Ovary (tissue), 9 donors: ENCODE data around the gene SMIM13. TPM values are rescaled to one million over a fixed set of nuclear protein-coding genes. Genes with fewer than 3 reads are reported as not detected.

Experiments
- DNase-seq, 5 donors: peaks; one replicate each; pipeline ENCODE4 v3.0.0-alpha.2; 2019 to 2020
- H3K27ac ChIP-seq, 2 donors: fragments of 200-600 bp; one replicate each; pipeline versions ENCODE4 v1.5.1 to v1.8.0; 2019 to 2022
- H3K27me3 ChIP-seq: fragments of 200-600 bp; one replicate; pipeline ENCODE4 v1.8.0; 2022
- H3K36me3 ChIP-seq: fragments of 200-600 bp; sonication (generic); one replicate; pipeline ENCODE4 v1.5.1; 2019
- H3K4me1 ChIP-seq: one replicate; pipeline ENCODE4 v1.8.1; 2013; ENCODE audit warnings: mild to moderate bottlenecking, moderate library complexity; ENCODE audit not compliant: insufficient read depth
- H3K4me3 ChIP-seq: fragments of 200-600 bp; sonication (generic); one replicate; pipeline ENCODE4 v1.5.1; 2017
- H3K9me3 ChIP-seq, 2 donors: fragments of 200-600 bp in 1 of 2; sonication (generic) in 1 of 2; one replicate each; pipeline versions ENCODE4 v1.5.1 to v1.8.1; 2013 to 2019; ENCODE audit warnings: mild to moderate bottlenecking in 1 of 2, moderate library complexity in 1 of 2
- EP300 ChIP-seq: sonication (generic); formaldehyde crosslinking; IDR thresholded peaks from one replicate; pipeline ENCODE4 v1.6.1; 2017; ENCODE audit warnings: antibody characterized with exemption
- POLR2A ChIP-seq: fragments of 450-650 bp; IDR thresholded peaks from one replicate; pipeline ENCODE4 v1.6.1; 2017; ENCODE audit warnings: antibody characterized with exemption, mild to moderate bottlenecking, moderate library complexity
- WGBS, 3 donors: extraction: QIAGEN DNeasy Blood & Tissue Kit in 1 of 3; methylation state at CpG; one replicate each; pipeline versions ENCODE4 v1.1.5 to v1.1.7; 2013 to 2017; 5-methylcytosine and 5-hydroxymethylcytosine counted together
- intact Hi-C, 4 donors: fragments of 100-400 bp; cut with DNase I; formaldehyde crosslinking; loops; one replicate each; pipeline versions ENCODE4 v1.11.0 to v1.15.1; 2022 to 2023
- polyA plus RNA-seq, 2 donors: library from polyadenylated mRNA; stranded (reverse); fragments of 200-250 nt in 1 of 2; fragments of 350-450 nt in 1 of 2; fragmentation: Illumina TruSeq in 1 of 2; extraction: RNeasy Lipid Tissue Mini Kit (QIAGEN cat#74804) in 1 of 2; gene quantifications; one replicate each; pipeline ENCODE4 v1.2.3, GENCODE V29; 2013 to 2014
- small RNA-seq: library from RNA; depleted of rRNA; stranded (forward); fragments of <200 nt; gene quantifications from one replicate; pipeline ENCODE3, GENCODE V24; 2016
- total RNA-seq, 7 donors: library from RNA; depleted of rRNA in 2 of 7; stranded (reverse); fragments of >200 nt in 2 of 7; fragmentation: NEBNext Ultra II Directional in 3 of 7; extraction: Animal tissue kit (Norgen Biotek cat#: 25700) in 3 of 7; gene quantifications; one replicate each; pipeline versions ENCODE4 v1.1.0 to v1.2.4, GENCODE V29; 2016 to 2023
- TF ChIP-seq, protein P1 (sequence below), 3 donors: fragments of 450-650 bp in 2 of 3; fragments of 200-600 bp in 1 of 3; IDR thresholded peaks; one replicate each; pipeline versions ENCODE4 v1.5.1 to v1.8.0; 2016 to 2022; ENCODE audit warnings: antibody characterized with exemption in 3 of 3, mild to moderate bottlenecking in 1 of 3
- donor health status: DM: no; HTN: no; CAD: no; lungs with moderate emphysema.
- donor health status: DM: no; HTN: no; CAD: no.
- donor health status: Bipolar disorder and iron deficiency.
- donor health status: DM: yes; HTN: yes; CAD: no.
- donor health status: DM: no; HTN: no; CAD: no.
- donor health status: DM: yes; HTN: yes; CAD: no.

Gene SMIM13
- total and polyA plus RNA-seq, 9 donors: 3.6 to 8.4 (median 6.0) TPM

DNA sequence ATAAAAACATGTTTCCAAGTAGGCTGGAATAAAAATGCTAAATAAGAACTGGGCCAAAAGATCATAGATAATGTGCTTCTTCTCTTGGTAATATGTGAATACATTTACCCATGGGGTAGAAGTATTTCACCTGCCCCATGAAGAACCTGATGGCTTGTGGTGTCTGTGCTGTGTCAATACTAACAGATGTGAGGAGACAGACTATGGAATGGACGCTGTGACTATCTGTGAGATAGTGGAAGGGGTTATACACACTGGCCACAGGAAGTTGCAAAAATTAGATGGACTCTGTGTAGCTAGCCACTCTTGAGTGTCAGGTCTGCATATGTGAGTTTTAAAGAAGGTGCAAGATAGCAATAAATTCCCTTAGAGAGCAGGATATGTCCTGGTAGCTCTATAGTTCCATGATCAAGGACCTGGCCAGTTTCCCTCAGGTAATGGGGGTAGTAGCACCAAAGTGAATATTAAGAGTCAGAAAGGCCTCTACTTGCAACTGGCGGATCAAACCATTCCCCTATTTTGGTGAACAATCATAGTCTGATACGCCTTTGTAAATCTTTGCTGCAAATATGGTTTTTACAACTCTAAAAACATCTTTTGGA is 90.2 kb downstream of the SMIM13 start:
- Histone ChIP-seq H3K4me1 (no peaks in the 10 kb centered on the region), H3K27me3 (no peaks in the 10 kb centered on the region), H3K9me3 (peaks cover 0 to 4% of the 10 kb centered on the region in 2 donors), H3K36me3 (no peaks in the 10 kb centered on the region), H3K27ac (no peak overlapping the region), H3K4me3 (no peak overlapping the region)
- intact Hi-C loops: no loop called here
- WGBS, 3 donors: 75 to 86% (median 84%) methylated on average over 3 of the region's 3 CpGs
- TF ChIP-seq POLR2A: no peak
- TF ChIP-seq, protein P1, sequence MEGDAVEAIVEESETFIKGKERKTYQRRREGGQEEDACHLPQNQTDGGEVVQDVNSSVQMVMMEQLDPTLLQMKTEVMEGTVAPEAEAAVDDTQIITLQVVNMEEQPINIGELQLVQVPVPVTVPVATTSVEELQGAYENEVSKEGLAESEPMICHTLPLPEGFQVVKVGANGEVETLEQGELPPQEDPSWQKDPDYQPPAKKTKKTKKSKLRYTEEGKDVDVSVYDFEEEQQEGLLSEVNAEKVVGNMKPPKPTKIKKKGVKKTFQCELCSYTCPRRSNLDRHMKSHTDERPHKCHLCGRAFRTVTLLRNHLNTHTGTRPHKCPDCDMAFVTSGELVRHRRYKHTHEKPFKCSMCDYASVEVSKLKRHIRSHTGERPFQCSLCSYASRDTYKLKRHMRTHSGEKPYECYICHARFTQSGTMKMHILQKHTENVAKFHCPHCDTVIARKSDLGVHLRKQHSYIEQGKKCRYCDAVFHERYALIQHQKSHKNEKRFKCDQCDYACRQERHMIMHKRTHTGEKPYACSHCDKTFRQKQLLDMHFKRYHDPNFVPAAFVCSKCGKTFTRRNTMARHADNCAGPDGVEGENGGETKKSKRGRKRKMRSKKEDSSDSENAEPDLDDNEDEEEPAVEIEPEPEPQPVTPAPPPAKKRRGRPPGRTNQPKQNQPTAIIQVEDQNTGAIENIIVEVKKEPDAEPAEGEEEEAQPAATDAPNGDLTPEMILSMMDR (IDR thresholded peaks at IDR 0.05): no peak
- no peak for TF ChIP-seq EP300
- DNase-seq: no peak

GRCh38 chr6:11185204-11185842 is 91.7 kb downstream of the SMIM13 start:
- H3K27me3 ChIP-seq: no peaks in the 10 kb centered on the region
- H3K4me1 ChIP-seq: no peaks in the 10 kb centered on the region
- no peak overlapping the region for H3K4me3 ChIP-seq
- H3K9me3 ChIP-seq: peaks cover 0 to 4% of the 10 kb centered on the region in 2 donors
- no peaks in the 10 kb centered on the region for H3K36me3 ChIP-seq
- 89 to 93% (median 92%) methylated on average over 17 of the region's 17 CpGs for WGBS, 3 donors
- no peak for DNase-seq
- TF ChIP-seq, protein P1 (IDR thresholded peaks at IDR 0.05): no peak
- TF ChIP-seq EP300 (no peak), POLR2A (no peak)
- intact Hi-C loops: no loop called here
- no peak overlapping the region for H3K27ac ChIP-seq

- H3K27me3 ChIP-seq: no peaks in the 10 kb centered on the region
- intact Hi-C loops: no loop called here
- no peaks in the 10 kb centered on the region for H3K36me3 ChIP-seq
- TF ChIP-seq POLR2A (no peak), EP300 (no peak)
- TF ChIP-seq, protein P1 (IDR thresholded peaks at IDR 0.05): no peak
- no peak for DNase-seq
- peaks cover 0 to 4% of the 10 kb centered on the region in 2 donors for H3K9me3 ChIP-seq
- WGBS, 3 donors: 95 to 96% (median 95%) methylated on average over 6 of the region's 6 CpGs
- no peak overlapping the region for H3K27ac ChIP-seq
- no peaks in the 10 kb centered on the region for H3K4me1 ChIP-seq
- H3K4me3 ChIP-seq: no peak overlapping the region
These were observed 93.7 kb downstream of the SMIM13 start for GRCh38 chr6:11187301-11187700.

Small RNA genes lying within 50 kb of the gene (small RNA-seq; reads per million reads assigned to genes)
- gene AL136139.1: not detected

Other genes with a start within 250 kb of the SMIM13 start
- gene GCM2, start 211.8 kb upstream of the SMIM13 start, total RNA-seq: not detected
- not detected for gene GCM2, start 211.8 kb upstream of the SMIM13 start, polyA plus RNA-seq
- 1 to 10 TPM in 6 of 7 donors, under 1 TPM in 1; 0.83 to 2.1 (median 1.3) TPM for gene SYCP2L, start 206.8 kb upstream of the SMIM13 start, total RNA-seq
- under 1 TPM; 0.41 to 0.75 TPM for gene SYCP2L, start 206.8 kb upstream of the SMIM13 start, polyA plus RNA-seq
- 1 to 10 TPM in 1 of 7 donors, under 1 TPM in 5, not detected in 1; 0.11 to 1.4 (median 0.28) TPM for gene ELOVL2, start 49.5 kb upstream of the SMIM13 start, total RNA-seq
- 1 to 10 TPM in 1 of 2 donors, under 1 TPM in 1; 0.18 to 1.0 TPM for gene ELOVL2, start 49.5 kb upstream of the SMIM13 start, polyA plus RNA-seq
- gene ERVFRD-1, start 17.9 kb downstream of the SMIM13 start, total RNA-seq: under 1 TPM in 2 of 7 donors, not detected in 5; 0.05 to 0.12 TPM
- under 1 TPM in 1 of 2 donors, not detected in 1; 0.78 TPM for gene ERVFRD-1, start 17.9 kb downstream of the SMIM13 start, polyA plus RNA-seq
- 10 to 100 TPM in 5 of 7 donors, 1 to 10 TPM in 2; 5.0 to 49.4 (median 17.4) TPM for gene NEDD9, start 138.8 kb downstream of the SMIM13 start, total RNA-seq
- 10 to 100 TPM in 1 of 2 donors, 1 to 10 TPM in 1; 8.7 to 13.7 TPM for gene NEDD9, start 138.8 kb downstream of the SMIM13 start, polyA plus RNA-seq